Measurements from ENCODE around the gene ASH1L.
"Not testable (repeated sequence)": the region's sequence is repeated elsewhere in the genome, so short reads cannot be mapped to it uniquely, and the experiment has no call there.

ASH1L gene

DNA sequence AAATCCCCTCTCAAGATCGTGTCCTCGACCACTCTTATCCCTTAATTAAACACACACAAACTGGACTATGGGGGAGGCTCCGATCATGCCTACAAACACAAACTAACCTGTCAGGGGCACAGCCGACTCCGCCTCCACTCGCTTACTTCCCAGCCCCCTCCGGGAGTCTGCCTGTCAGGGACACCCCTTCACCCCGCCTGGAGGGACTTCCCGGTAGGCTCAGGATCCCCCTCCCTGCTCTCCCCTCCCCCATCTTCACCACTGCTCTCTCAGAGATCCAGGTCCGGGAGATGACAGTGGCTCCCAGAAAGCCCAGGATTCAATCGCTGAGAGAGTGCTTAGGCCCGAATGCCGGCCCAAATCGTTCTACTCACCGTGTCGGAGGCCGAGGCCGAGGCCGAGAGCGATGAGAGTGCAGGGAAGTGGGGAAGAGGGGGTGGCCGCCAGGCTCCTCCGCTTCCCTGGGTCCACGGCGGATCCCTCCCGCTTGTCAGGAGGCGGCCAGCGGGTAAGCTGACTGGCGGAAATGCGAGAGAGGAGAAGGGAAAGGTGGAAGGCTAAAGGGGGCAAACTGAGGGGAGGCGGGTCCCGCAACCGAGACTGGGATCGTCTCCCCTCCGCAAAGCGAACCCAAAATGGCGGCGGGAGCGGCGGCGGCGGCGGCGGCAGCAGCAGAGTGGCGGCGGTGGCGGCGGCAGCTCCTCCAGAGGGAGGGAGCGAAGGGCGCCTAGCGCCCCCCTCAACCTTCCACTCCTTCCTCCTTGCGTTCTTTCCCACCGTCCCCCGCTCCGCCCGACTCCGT lies 623 bp downstream of the ASH1L start:
- DNase-seq (ENCODE audit: low read depth): not testable (repeated sequence)

DNA sequence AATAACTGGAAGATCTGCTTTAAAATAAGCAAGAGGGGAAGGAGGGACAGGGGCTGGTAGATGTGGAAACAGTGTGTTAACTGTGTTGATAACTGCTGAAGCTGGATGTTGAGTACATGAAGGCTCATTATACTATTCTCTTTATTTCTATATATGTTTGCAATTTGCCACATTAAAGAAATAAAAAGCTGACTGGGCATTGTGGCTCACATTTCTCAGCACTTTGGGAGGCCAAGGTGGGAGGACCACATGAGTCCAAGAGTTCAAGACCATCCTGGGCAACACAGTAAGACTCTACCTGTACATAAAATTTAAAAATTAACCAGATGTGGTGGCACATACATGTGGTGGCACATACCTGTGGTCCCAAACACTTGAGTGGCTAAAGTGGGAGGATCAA lies 6.7 kb downstream of the ASH1L start:
- DNase-seq (ENCODE audit: low read depth): no peak

DNA sequence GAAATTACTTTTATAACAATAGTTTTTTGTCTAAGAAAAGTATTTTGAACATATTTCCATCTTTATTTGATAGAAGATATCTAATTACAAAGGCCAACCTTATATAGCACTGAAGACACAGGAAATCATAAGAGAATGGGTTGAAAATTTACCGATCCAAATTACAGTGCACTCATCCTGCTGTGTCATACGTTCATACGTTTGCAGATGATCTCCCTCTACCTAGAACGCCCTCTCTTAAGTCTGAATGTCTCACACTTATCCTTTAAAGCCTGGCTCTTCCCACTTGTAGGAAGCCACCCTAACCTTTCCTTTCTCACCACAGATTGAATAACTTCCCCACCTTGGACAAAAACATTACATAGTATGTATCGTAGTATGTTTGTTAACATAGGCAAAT lies 9.3 kb downstream of the ASH1L start:
- DNase-seq (ENCODE audit: low read depth): no peak

DNA sequence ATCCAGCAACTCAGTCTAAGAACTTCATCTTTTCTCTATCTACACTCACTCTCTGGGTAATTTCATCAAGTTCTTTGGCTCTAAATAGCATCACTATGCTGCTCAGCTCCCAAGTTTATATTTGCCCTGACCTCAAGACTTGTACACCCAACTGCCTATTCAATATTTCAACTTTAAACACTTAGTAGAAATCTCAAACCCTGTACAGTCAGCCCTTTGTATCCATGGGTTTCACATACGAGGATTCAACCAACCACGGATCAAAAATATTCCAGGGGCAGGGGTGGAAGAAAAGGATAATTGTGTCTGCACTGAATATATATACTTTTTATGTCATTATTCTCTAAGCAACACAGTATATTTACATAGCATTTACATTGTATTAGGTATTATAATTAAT lies 13.9 kb downstream of the ASH1L start:
- no peak for DNase-seq (ENCODE audit: low read depth)

DNA sequence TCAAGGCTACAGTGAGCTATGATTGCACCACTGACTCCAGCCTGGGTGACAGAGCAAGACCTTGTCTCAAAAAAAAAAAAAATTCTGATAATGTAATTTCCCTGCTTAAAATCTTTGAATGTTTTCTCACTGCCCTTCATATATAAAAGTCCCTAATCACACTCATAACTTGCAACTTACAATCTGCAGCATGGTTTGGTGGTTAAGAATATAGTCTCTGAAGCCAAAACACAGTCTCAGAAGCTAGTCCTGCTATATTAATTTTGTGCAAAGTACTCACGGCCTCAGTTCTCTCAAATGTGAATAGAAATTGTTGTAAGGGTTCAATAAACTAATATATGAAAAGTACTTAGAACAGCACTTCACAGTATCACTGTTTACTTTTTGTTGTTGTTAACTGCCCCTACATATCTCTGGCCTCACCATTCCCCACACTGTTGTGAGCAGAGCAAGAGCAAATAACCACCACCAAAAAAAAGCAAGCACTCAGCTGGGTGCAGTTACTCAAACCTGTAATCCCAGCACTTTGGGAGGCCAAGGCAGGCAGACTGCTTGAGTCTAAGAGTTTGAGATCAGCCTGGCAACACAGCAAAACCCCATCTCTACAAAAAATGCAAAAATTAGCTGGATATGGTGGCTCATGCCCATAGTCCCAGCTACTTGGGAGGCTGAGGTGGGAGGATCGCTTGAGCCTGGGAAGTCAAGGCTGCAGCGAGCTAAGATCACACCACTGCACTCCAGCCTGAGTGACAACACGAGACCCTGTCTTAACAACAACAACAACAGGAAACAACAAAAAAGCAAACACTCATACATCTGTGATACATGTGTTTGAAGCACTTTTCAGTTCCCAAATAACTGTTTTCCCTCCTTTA lies 22.4 kb downstream of the ASH1L start:
- no peak for DNase-seq (ENCODE audit: low read depth)

DNA sequence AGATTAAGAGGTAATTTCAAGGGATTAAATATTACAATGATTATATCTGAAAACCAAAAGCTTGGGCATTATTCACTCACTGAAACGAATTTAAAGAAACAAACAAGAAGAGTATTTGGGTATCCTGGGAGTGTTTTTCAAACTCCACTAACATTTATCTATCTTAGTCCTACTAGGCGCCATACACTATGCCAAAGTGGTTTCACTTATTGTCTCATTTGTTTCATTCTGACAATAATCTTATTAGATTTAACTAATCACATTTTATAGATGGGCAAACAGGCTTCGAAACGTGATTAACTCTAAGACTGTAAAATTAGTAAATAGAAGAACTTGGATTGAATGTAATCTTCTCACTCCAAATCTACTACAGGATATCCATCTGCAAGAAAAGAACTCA lies 25.4 kb downstream of the ASH1L start:
- DNase-seq (ENCODE audit: low read depth): no peak

DNA sequence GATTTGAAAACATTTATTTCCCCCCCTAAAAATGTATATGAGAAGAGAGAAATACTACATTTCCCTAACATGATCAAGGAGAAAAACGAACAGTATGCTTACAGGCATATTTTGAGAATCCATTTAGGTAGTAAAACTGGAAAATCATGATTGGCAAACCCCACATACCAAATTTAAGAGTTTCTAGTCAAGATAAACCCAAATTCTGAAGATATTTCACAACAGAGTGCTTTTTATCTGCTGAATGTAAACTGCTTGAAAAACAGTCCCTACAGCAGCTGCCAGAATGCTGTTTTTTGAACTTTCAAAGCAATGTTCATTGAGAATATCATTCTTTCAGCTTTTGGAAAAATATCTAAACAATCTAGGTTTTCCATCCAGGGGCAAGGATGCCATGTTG lies 31.0 kb downstream of the ASH1L start:
- no peak for DNase-seq (ENCODE audit: low read depth)

DNA sequence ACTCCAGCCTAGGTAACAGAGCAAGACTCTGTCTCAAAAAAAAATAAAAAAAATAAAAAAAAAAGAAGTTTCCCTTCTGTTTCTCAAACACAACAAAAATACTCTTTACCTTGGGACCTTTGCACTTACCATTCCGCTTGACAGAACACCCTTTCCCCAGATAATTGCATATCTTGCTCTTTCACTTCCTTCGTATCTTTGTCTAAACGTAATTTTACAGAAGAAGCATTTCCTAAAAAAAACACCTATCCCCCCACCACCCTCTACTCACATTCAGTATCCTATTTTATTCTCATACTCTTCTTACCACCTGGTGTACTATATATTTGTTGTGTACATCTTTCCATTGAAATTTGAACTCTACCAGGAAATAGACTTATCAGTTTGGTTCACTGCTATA lies 32.7 kb downstream of the ASH1L start:
- DNase-seq (ENCODE audit: low read depth): no peak

DNA sequence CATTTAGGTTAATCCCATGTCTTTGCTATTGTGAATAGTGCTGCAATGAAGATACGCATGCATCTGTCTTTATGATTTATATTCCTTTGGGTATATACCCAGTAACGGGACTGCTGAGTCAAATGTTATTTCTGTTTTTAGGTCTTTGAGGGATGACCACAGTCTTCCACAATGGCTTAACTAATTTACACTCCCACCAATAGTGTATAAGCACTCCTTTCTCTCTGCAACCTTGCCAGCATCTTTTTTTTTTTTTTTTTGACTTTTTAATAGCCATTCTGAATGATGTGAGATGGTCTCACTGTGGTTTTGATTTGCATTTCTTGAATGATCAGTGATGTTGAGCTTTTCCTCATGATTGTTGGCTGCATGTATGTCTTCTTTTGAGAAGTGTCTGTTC lies 33.5 kb downstream of the ASH1L start:
- DNase-seq (ENCODE audit: low read depth): no peak

DNA sequence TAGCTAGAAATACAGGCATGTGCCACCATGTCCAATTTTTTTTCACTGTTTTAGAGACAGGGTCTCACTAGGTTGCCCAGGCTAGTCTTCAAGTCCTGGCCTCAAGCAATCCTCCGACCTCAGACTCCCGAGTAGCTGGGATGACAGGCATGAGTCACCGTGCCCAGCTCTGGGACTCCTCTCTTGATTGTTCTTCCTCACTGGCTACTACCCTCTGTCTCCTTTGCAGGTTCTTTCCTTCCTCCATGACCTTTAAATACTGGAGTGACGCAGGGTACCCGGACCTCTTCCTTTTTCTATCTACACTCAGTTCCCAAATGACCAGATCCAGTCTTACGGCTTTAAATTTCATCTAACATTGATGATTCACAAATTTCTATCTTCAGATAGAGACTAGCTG lies 34.9 kb downstream of the ASH1L start:
- no peak for DNase-seq (ENCODE audit: low read depth)

DNA sequence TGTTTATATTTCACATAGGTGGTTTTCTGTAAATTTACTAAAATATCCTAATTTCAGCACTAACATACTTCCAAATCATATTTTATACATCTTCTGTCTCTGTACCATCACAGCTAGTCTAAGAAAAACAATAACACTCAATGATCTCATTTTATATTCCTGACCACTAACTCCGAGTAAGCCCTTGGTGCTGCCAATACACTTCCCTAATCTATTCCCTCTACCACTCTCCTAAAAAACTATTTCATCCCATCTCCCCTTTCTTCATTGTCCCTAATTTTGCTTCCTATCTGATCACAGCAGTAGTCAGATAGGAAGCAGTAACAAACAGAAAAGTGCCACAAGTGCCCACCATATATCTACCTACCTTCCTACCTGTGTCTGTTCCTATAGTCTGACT lies 36.2 kb downstream of the ASH1L start:
- DNase-seq (ENCODE audit: low read depth): no peak

DNA sequence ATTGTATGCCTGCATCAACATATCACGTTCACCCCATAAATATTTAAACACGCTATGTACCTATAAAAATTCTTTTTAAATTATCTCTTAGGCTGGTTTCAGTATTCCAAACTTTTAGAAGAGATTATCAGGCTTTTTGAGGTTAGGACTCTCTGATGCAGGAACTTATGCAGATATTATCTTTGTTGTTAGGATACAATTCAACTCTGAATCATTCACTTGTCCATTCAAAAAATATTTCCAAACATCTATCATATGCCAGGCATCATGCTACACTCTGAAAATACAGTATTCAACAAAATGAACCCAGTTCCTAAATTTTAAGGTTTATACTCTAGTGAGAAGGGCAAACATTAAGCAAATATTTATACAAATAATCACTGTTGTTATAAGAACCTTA lies 40.5 kb downstream of the ASH1L start:
- no peak for DNase-seq (ENCODE audit: low read depth)

DNA sequence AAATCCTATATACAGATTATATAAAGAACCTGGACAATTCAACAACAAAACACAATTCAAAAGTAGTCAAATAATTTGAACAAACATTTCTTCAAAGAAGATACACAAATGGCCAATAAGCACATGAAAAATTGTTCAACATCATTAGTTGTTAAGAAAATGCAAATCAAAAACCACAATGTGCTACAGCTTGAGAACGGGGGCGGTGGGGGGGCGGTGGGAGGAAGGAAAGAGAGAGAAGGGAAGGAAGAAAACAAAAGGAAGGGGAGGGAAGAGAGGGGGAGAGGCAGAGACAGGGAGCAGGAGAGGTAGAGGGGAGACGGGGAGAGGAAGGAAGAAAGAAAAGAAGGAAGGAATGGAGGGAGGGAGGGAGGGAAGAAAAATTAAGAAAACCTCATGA lies 44.1 kb downstream of the ASH1L start:
- DNase-seq (ENCODE audit: low read depth): no peak

DNA sequence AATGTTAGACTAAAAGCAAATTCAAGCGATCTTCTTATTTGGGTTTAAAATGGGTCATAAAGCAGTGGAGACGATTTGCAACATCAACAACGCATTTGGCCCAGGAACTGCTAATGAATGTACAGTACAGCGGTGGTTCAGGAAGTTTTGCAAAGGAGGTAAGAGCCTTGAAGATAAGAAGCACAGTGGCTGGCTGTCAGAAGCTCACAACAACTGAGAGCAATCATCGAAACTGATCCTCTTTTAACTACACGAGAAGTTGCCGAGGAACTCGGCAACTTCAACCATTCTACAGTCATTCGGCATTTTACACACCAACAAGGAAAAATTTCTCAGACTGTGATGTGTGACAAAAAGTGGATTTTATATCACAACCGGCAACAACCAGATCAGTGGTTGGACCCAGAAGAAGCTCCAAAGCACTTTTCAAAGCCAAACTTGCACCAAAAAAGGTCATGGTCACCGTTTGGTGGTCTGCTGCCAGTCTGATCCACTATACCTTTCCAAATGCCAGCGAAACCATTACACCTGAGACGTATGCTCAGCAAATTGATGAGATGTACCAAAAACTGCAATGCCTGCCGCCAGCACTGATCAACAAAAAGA lies 47.9 kb downstream of the ASH1L start:
- no peak for DNase-seq (ENCODE audit: low read depth)

DNA sequence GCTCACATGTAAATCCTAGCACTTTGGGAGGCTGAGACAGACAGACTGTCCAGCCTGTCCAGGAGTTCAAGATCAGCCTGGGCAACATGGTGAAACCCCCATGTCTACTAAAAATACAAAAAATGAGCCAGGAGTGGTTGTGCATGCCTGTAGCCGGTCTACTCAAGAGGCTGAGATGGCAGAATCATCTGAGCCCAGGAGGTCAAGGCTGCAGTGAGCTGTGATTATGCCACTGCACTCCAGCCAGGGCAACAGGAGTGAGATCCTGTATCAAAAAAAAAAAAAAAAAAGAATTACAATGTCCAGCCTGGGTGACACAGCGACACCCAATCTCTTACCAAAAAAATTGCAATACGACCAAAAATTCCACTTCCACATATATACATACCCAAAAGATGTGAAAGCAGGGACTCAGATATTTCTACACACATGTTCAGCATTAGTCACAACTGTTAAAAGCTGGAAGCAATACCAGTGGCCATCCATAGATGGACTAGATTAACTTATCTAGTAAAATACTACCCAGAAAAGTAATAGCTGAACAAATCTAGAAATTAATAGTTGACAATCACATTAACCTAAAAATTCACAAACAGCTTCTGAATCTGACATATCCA lies 49.2 kb downstream of the ASH1L start:
- no peak for DNase-seq (ENCODE audit: low read depth)

DNA sequence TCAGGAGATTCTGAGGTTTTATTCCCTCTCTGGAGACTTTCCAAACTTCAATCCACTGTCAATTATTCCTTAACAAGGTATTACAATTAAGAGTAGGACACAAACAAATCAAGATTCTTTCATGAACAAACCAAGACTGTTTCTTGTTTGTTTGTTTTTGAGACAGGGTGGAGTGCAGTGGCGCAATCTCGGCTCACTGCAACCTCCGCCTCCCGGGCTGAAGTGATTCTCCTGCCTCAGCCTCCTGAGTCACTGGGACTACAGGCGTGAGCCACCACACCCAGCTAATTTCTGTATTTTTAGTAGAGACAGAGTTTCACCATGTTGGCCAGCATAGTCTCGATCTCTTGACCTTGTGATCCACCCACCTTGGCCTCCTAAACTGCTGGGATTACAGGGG lies 51.2 kb downstream of the ASH1L start:
- DNase-seq (ENCODE audit: low read depth): not testable (repeated sequence)

DNA sequence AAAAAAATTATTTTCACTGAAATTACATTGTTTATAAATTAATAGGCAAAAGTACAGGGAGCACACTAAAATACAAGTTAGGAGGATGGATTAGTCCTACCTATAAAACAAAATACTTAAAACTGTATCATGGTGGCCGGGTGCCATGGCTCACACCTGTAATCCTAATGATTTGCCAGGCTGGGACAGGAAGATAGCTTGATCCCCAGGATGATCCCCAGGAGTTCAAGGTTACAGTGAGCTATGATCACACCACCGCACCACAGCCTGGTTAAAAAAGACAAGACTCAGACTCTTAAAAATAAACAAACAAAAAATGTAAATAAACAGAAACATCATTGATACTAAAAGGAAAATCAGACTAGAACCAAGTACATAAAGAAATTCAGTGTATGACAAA lies 53.5 kb downstream of the ASH1L start:
- no peak for DNase-seq (ENCODE audit: low read depth)

DNA sequence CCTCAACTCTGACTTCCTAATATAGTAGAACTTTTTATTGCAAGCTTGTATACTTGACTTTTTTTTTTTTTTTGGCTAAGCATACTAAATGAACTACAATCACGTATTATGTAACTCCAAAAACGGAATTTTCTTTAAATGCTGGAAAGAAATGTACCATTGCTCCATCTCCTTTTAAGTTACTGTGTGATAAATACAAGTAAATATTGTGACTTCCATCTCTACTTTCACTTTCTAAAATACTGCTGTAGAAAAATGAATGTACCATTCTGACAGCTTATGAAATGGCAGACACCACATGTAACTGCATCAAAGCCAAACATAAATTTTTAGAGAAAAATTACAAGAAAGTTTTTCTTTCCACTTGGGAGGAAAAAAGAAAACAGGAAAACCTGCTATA lies 54.7 kb downstream of the ASH1L start:
- no peak for DNase-seq (ENCODE audit: low read depth)

DNA sequence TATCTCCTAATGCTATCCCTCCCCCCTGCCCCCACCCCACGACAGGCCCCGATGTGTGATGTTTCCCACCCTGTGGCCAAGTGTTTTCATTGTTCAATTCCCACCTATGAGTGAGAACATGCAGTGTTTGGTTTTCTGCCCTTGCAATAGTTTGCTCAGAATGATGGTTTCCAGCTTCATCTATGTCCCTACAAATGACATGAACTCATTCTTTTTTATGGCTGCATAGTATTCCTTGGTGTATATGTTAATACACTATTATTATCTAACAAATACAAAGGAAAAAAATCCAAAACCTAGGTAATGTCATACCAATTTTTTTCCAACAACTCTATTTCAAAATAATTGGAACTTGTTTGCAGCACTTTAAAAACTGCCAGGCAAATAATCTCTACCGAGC lies 56.6 kb downstream of the ASH1L start:
- DNase-seq (ENCODE audit: low read depth): not testable (repeated sequence)

DNA sequence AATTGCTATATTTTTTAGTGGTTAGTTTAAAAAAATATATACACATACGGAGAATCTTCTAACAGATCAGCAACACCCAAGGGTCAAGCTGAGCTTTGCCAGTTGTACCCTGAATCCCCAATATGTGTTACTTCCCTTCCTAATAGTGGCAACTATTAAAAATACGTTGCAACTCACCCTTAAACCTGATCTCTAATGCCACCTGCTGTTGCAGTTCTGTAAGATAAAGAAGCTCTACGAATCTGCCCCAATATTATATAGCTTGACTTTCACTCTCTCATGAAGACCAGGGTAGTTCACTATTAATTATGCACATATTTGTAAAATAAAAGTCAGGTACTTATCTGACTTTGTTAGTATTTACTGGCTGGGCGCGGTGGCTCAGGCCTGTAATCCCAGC lies 58.4 kb downstream of the ASH1L start:
- no peak for DNase-seq (ENCODE audit: low read depth)

DNA sequence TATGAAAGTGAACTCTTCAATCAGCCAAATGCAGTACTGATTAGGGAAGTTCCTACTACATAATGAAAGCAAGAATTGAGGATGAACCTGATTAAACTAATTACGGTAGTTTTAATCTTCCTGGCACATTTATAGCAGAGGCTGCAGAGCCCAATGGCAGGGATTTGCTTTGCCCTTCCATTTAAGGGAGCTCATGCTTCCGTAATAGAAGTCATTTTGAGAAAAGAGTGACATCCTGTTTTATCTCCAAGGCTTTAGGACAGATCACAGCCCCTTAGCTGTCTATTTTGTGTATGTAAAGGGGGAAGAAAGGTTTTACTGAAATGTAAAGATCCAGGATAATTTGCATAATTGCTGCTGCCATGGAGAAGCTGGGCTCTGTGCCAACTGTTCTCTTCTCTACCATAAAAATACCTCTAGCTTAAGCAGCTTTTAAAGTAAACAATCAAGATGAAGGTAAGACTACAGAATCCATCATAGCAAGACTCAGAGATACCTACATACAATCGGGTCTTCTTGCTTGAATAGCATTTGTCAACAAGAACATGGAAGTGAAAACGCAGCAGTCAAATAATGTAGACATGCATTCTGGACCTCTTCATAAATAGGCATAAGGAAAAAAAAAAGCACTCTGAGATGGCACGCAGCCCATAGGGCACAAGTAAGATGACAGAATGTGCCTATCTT lies 62.5 kb downstream of the ASH1L start:
- DNase-seq (ENCODE audit: low read depth): no peak

DNA sequence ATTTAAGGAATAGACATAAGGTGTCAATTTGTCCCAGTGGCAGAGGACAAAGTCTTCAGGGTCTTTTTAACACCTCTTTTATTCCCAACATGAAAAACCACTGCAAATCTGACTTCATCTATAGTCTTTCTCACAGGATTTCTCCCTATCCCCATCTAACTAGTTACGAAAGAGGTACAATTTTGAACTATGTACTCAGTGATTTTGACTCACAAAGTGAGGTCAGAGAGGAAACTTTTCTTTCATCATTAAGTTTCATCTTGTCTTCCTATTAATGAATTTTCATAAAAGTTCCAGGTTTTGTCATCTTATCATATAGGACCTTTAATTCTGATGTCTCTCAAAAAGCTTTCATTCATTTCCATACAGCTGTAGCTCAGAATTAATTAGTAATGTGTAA lies 63.3 kb downstream of the ASH1L start:
- DNase-seq (ENCODE audit: low read depth): no peak
